Measurements from ENCODE around the gene UNK. TPM values are rescaled to one million over a fixed set of nuclear protein-coding genes. Genes with fewer than 3 reads are reported as not detected.
A peak's percentile ranks its signal among the peaks of the same experiment; 100 is the strongest.
"Not testable (repeated sequence)": the region's sequence is repeated elsewhere in the genome, so short reads cannot be mapped to it uniquely, and the experiment has no call there.

Gene UNK
- total and polyA plus RNA-seq, 2 donors (not counting 1 experiment from before 2014, with no cell fraction given): 35.5 to 70.3 TPM

DNA sequence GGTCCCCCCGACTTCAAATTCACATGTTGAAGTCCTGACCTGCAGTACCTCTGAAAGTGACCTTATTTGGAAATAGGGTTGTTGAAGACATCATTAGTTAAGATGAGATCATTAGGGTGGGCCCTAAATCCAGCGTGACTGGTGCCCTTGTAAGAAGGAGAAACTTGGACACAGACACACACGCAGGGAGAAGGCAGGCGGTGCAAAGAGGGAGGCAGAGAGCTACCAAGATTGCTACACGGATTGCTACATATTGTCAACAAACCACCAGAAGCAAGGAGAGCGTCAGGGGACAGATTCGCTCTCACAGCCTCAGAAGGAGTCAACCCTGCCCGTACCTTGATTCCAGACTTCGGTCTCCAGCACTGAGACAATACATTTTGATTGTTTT, 77.3 kb downstream of the UNK start:
- intact Hi-C loops (cut with micrococcal nuclease): no loop called here
- Histone ChIP-seq H3K27ac (ENCODE audit: low read length in 2 of 2) (no peak overlapping the region), H2AFZ (ENCODE audit: insufficient read depth, low read depth, low read length, poor library complexity, severe bottlenecking) (no peak overlapping the region), H4K20me1 (ENCODE audit: control insufficient read depth, insufficient read depth, low read length, poor library complexity, severe bottlenecking) (no peaks in the 10 kb centered on the region), H3K4me2 (replicated peaks; ENCODE audit: low read depth, low read length, poor library complexity, severe bottlenecking) (no peak overlapping the region), H3K27me3 (replicated peaks in 1 of 4; ENCODE audit: control extremely low read depth in 1 of 4, control insufficient read depth in 3 of 4, insufficient read depth in 4 of 4, low read length in 3 of 4) (no peaks in the 10 kb centered on the region), H3K9ac (ENCODE audit: low read length) (no peak overlapping the region), H3K4me1 (ENCODE audit: control insufficient read depth in 2 of 2, insufficient read depth in 2 of 2, low read length in 2 of 2) (peaks cover 33 to 47% of the 10 kb centered on the region in 2 donors), H3K4me3 (ENCODE audit: control extremely low read depth in 1 of 5, extremely low read depth in 1 of 5, insufficient read depth in 1 of 5, low read depth in 2 of 5, low read length in 4 of 5) (no peak overlapping the region), H3K79me2 (ENCODE audit: control insufficient read depth, insufficient read depth, low read length) (no peaks in the 10 kb centered on the region), H3K9me3 (ENCODE audit: control extremely low read depth in 1 of 3, control insufficient read depth in 2 of 3, insufficient read depth in 1 of 3, low read length in 2 of 3) (no peaks in the 10 kb centered on the region), H3K36me3 (replicated peaks in 1 of 2; ENCODE audit: control extremely low read depth in 1 of 2, control insufficient read depth in 1 of 2, extremely low read depth in 1 of 2, insufficient read depth in 2 of 2, low read length in 1 of 2) (no peaks in the 10 kb centered on the region)
- ChIA-PET CTCF (interaction anchor here (0.7 to 5.4 kb wide), 12 partner anchors 10 to 106 kb away, joined by 3 to 50 read pairs (median 4); partner anchors contain the start of genes TRIM47, TRIM65 and UNC13D), POLR2A (interaction anchor here (1.9 kb wide), 1 partner anchor 14 kb away, joined by 6 read pairs; no protein-coding TSS in a partner anchor)
- Mint-ChIP-seq H3K4me3 (no peak overlapping the region), H3K4me1 (peaks cover 40% of the 10 kb centered on the region), H3K9me3 (ENCODE audit: insufficient read depth) (no peaks in the 10 kb centered on the region), H3K27me3 (no peaks in the 10 kb centered on the region), H3K27ac (peak overlapping the region; percentile 82)
- DNase-seq: no peak
- WGBS (ENCODE audit: insufficient coverage): 95% methylated on average over 6 of the region's 9 CpGs
- ATAC-seq (ENCODE audit: low read depth): no peak
- TF ChIP-seq CTCF (IDR thresholded peaks at IDR 0.05): no peak
- no peak for TF ChIP-seq EZH2 (IDR thresholded peaks at IDR 0.05; ENCODE audit: borderline replicate concordance, insufficient read depth, low read depth, low read length, poor library complexity, severe bottlenecking)

DNA sequence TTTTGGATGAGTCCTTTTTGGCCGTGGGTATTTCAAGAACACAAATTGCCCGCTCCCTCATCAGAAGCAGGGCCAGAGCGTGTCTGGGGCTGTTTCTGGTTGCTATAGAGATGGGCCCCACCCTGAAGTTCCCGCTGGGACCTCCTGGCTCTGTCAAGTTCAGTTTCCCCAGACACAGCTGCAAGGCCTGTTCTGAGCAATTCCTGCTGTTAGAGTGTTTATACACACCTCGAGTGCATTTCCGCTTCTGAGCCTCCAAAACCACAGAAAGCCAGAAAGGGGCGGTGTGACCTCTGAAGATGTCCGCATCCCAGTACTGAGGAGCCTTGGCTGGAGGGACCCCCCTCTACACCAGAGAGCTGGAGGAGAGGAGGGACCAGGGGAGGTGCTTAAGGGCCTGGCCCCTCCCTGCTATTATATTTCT, 79.9 kb downstream of the UNK start:
- peak; percentile 88 for DNase-seq
- Mint-ChIP-seq H3K4me3 (peak overlapping the region; percentile 64), H3K9me3 (ENCODE audit: insufficient read depth) (no peaks in the 10 kb centered on the region), H3K4me1 (peaks cover 23% of the 10 kb centered on the region), H3K27me3 (no peaks in the 10 kb centered on the region), H3K27ac (peak overlapping the region; percentile 93)
- H3K4me3 ChIP-seq (ENCODE audit: control extremely low read depth in 1 of 5, extremely low read depth in 1 of 5, insufficient read depth in 1 of 5, low read depth in 2 of 5, low read length in 4 of 5): no peak overlapping the region
- H3K9ac ChIP-seq (ENCODE audit: low read length): peak overlapping the region; percentile 3
- TF ChIP-seq EZH2 (IDR thresholded peaks at IDR 0.05; ENCODE audit: borderline replicate concordance, insufficient read depth, low read depth, low read length, poor library complexity, severe bottlenecking) (no peak), CTCF (IDR thresholded peaks at IDR 0.05) (no peak)
- H4K20me1 ChIP-seq (ENCODE audit: control insufficient read depth, insufficient read depth, low read length, poor library complexity, severe bottlenecking): no peaks in the 10 kb centered on the region
- peak overlapping the region; percentile 78 to 82 for H3K27ac ChIP-seq (ENCODE audit: low read length in 2 of 2)
- H3K36me3 ChIP-seq (replicated peaks in 1 of 2; ENCODE audit: control extremely low read depth in 1 of 2, control insufficient read depth in 1 of 2, extremely low read depth in 1 of 2, insufficient read depth in 2 of 2, low read length in 1 of 2): no peaks in the 10 kb centered on the region
- peak overlapping the region; percentile 48 for H3K4me2 ChIP-seq (replicated peaks; ENCODE audit: low read depth, low read length, poor library complexity, severe bottlenecking)
- intact Hi-C loops (cut with micrococcal nuclease): loop anchor here (1.0 kb wide), 2 partner anchors 9 to 12 kb away; partner anchors contain the start of gene WBP2
- peak; percentile 88 for ATAC-seq (ENCODE audit: low read depth)
- H3K4me1 ChIP-seq (ENCODE audit: control insufficient read depth in 2 of 2, insufficient read depth in 2 of 2, low read length in 2 of 2): peaks cover 15 to 23% of the 10 kb centered on the region in 2 donors
- no peaks in the 10 kb centered on the region for H3K79me2 ChIP-seq (ENCODE audit: control insufficient read depth, insufficient read depth, low read length)
- POLR2A ChIA-PET: interaction anchor here (0.6 to 1.6 kb wide), 5 partner anchors 9 to 130 kb away, joined by 3 to 12 read pairs (median 5); partner anchors contain the start of genes UNK and WBP2
- H3K9me3 ChIP-seq (ENCODE audit: control extremely low read depth in 1 of 3, control insufficient read depth in 2 of 3, insufficient read depth in 1 of 3, low read length in 2 of 3): no peaks in the 10 kb centered on the region
- no peaks in the 10 kb centered on the region for H3K27me3 ChIP-seq (replicated peaks in 1 of 4; ENCODE audit: control extremely low read depth in 1 of 4, control insufficient read depth in 3 of 4, insufficient read depth in 4 of 4, low read length in 3 of 4)
- CTCF ChIA-PET: interaction anchor here (0.8 to 3.3 kb wide), 7 partner anchors 9 to 141 kb away, joined by 3 to 13 read pairs (median 3); partner anchors contain the start of genes TRIM65 and WBP2
- H2AFZ ChIP-seq (ENCODE audit: insufficient read depth, low read depth, low read length, poor library complexity, severe bottlenecking): peak overlapping the region; percentile 56
- WGBS (ENCODE audit: insufficient coverage): 4% methylated on average over 4 of the region's 8 CpGs

- not testable (repeated sequence) for H3K9me3 Mint-ChIP-seq (ENCODE audit: insufficient read depth); H4K20me1 ChIP-seq (ENCODE audit: control insufficient read depth, insufficient read depth, low read length, poor library complexity, severe bottlenecking); H3K36me3 ChIP-seq (replicated peaks in 1 of 2; ENCODE audit: control extremely low read depth in 1 of 2, control insufficient read depth in 1 of 2, extremely low read depth in 1 of 2, insufficient read depth in 2 of 2, low read length in 1 of 2); DNase-seq; H3K9me3 ChIP-seq (ENCODE audit: control extremely low read depth in 1 of 3, control insufficient read depth in 2 of 3, insufficient read depth in 1 of 3, low read length in 2 of 3); H3K27me3 Mint-ChIP-seq; H3K79me2 ChIP-seq (ENCODE audit: control insufficient read depth, insufficient read depth, low read length); H3K4me3 ChIP-seq (ENCODE audit: control extremely low read depth in 1 of 5, extremely low read depth in 1 of 5, insufficient read depth in 1 of 5, low read depth in 2 of 5, low read length in 4 of 5); H3K27me3 ChIP-seq (replicated peaks in 1 of 4; ENCODE audit: control extremely low read depth in 1 of 4, control insufficient read depth in 3 of 4, insufficient read depth in 4 of 4, low read length in 3 of 4)
- peak overlapping the region; percentile 78 to 82 for H3K27ac ChIP-seq (ENCODE audit: low read length in 2 of 2)
- peak; percentile 11 for ATAC-seq (ENCODE audit: low read depth)
- peaks cover 13 to 19% of the 10 kb centered on the region in 2 donors for H3K4me1 ChIP-seq (ENCODE audit: control insufficient read depth in 2 of 2, insufficient read depth in 2 of 2, low read length in 2 of 2)
- 86% methylated on average over 2 of the region's 4 CpGs for WGBS (ENCODE audit: insufficient coverage)
- peak overlapping the region; percentile 93 for H3K27ac Mint-ChIP-seq
- peaks cover 22% of the 10 kb centered on the region for H3K4me1 Mint-ChIP-seq
- POLR2A ChIA-PET: interaction anchor here (0.6 to 1.6 kb wide), 5 partner anchors 10 to 130 kb away, joined by 3 to 12 read pairs (median 5); partner anchors contain the start of gene WBP2
- peak overlapping the region; percentile 3 for H3K9ac ChIP-seq (ENCODE audit: low read length)
- peak overlapping the region; percentile 48 for H3K4me2 ChIP-seq (replicated peaks; ENCODE audit: low read depth, low read length, poor library complexity, severe bottlenecking)
- CTCF ChIA-PET: interaction anchor here (0.8 to 3.3 kb wide), 7 partner anchors 10 to 140 kb away, joined by 3 to 13 read pairs (median 3); partner anchors contain the start of genes TRIM65 and WBP2
- H3K4me3 Mint-ChIP-seq: peak overlapping the region; percentile 64
- intact Hi-C loops (cut with micrococcal nuclease): loop anchor here (1.0 kb wide), 2 partner anchors 10 to 11 kb away; partner anchors contain the start of gene WBP2
- peak overlapping the region; percentile 56 for H2AFZ ChIP-seq (ENCODE audit: insufficient read depth, low read depth, low read length, poor library complexity, severe bottlenecking)
These were observed 80.3 kb downstream of the UNK start for GRCh38 chr17:75864887-75865286.

Measured in B cell (primary cell).